ENCODE data around the gene GOLGA6D.
"Not testable (repeated sequence)": the region's sequence is repeated elsewhere in the genome, so short reads cannot be mapped to it uniquely, and the experiment has no call there.

DNA sequence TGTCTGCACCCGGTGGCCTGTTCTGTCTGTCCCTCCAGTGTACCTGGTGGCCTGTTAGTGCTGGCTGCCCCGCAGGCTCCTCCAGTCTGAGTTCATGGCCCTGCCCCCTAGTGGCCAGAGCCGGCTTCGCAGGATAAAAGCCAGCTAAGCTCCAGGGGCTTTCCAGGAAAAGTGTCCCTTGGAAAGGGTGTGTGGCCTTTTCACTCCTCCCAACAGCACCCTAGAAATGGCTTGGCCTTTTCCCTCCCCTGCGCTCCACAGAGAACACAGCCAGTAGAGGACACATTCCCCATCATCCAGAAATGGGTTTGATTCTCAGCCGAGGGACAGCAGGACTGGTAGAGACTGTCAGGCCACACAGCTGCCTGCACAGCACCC, 16.7 kb downstream of the GOLGA6D start:
- not testable (repeated sequence) for TF ChIP-seq RAD21 (IDR thresholded peaks at IDR 0.05 in 1 of 2, conservative IDR thresholded peaks at IDR 0.05 in 1 of 2; ENCODE audit: low read depth in 2 of 2, low read length in 2 of 2)
- TF ChIP-seq, protein P1, sequence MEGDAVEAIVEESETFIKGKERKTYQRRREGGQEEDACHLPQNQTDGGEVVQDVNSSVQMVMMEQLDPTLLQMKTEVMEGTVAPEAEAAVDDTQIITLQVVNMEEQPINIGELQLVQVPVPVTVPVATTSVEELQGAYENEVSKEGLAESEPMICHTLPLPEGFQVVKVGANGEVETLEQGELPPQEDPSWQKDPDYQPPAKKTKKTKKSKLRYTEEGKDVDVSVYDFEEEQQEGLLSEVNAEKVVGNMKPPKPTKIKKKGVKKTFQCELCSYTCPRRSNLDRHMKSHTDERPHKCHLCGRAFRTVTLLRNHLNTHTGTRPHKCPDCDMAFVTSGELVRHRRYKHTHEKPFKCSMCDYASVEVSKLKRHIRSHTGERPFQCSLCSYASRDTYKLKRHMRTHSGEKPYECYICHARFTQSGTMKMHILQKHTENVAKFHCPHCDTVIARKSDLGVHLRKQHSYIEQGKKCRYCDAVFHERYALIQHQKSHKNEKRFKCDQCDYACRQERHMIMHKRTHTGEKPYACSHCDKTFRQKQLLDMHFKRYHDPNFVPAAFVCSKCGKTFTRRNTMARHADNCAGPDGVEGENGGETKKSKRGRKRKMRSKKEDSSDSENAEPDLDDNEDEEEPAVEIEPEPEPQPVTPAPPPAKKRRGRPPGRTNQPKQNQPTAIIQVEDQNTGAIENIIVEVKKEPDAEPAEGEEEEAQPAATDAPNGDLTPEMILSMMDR (IDR thresholded peaks at IDR 0.05; ENCODE audit: control extremely low read depth in 1 of 3, insufficient read depth in 1 of 3, low read depth in 1 of 3, low read length in 3 of 3), result peak in 2 of 3 experiments; percentile 17 to 22; a peak in 2 of 4 replicates

Data from H1 (cell line).